HepG2 (cell line): ENCODE measurements around the gene AGPAT2. TPM values are rescaled to one million over a fixed set of nuclear protein-coding genes. Genes with fewer than 3 reads are reported as not detected.
A peak's percentile ranks its signal among the peaks of the same experiment; 100 is the strongest.

Experiments used
- ATAC-seq: fragments of 200-7000 bp; cut with Tn5 transposase; 3 replicates; pipeline ENCODE4 v1.9.1; 2020; ENCODE audit warnings: mild to moderate bottlenecking, moderate library complexity
- BruUV-seq: library from RNA; stranded (reverse); fragments of 400-500 nt; replicated peaks from 2 replicates; lab custom pipeline; 2021; lab: Mats Ljungman, UMichigan
- CTCF ChIA-PET: fragments of 300-600 bp; formaldehyde crosslinking; extraction: SDS; loops from one replicate; lab custom pipeline; 2021; ENCODE audit warnings: low total read pairs, inconsistent platforms, low intra/inter-chr PET ratio; lab: Yijun Ruan, JAX
- POLR2A ChIA-PET: fragments of 350-600 bp; sonication (Branson Sonifier 250); formaldehyde crosslinking; loops from one replicate; lab custom pipeline; 2020; ENCODE audit warnings: antibody characterized with exemption, inconsistent platforms; lab: Yijun Ruan, JAX
- DNase-seq: peaks from one replicate; pipeline ENCODE4 v3.0.0-alpha.2; 2015; ENCODE audit warnings: low spot score
- FAIRE-seq: peaks from 3 replicates; lab custom pipeline; 2011; peaks lifted over from hg19 to GRCh38; lab: Jason Lieb, UNC
- H2AFZ ChIP-seq: one replicate; pipeline ENCODE4 v1.6.1; 2011; ENCODE audit warnings: low read length, inconsistent platforms
- H3K27ac ChIP-seq: fragments of 300-600 bp; 3 replicates; pipeline ENCODE4 v1.8.0; 2011; ENCODE audit warnings: mixed run types, mild to moderate bottlenecking, mixed read lengths, low read length, inconsistent platforms; ENCODE audit not compliant: insufficient read depth; ENCODE audit errors: extremely low read length
- H3K27me3 ChIP-seq, 2 experiments: fragments of 200-600 bp in 1 of 2; 2 replicates in 1 of 2; 3 replicates in 1 of 2; pipeline versions ENCODE4 v1.6.0 to v1.8.0; 2011; ENCODE audit warnings: low read length in 2 of 2, mild to moderate bottlenecking in 2 of 2, moderate library complexity in 2 of 2, inconsistent platforms in 1 of 2; ENCODE audit not compliant: insufficient read depth in 2 of 2, control insufficient read depth in 1 of 2
- H3K36me3 ChIP-seq, 2 experiments: fragments of 200-600 bp in 1 of 2; replicated peaks in 1 of 2; 2 replicates in 1 of 2; 3 replicates in 1 of 2; pipeline versions ENCODE4 v1.5.1 to v1.8.0; 2011; ENCODE audit warnings: low read length in 2 of 2, inconsistent platforms in 1 of 2; ENCODE audit not compliant: insufficient read depth in 2 of 2, control insufficient read depth in 1 of 2
- H3K4me1 ChIP-seq: 2 replicates; pipeline ENCODE4 v1.5.1; 2012; ENCODE audit warnings: low read length, inconsistent platforms; ENCODE audit not compliant: insufficient read depth
- H3K4me2 ChIP-seq: 2 replicates; pipeline ENCODE4 v1.6.0; 2011; ENCODE audit warnings: low read depth, low read length, inconsistent platforms
- H3K4me3 ChIP-seq, 3 experiments: fragments of 200-600 bp in 1 of 3; sonication (generic), shearing (Covaris generic) in 1 of 3; replicated peaks in 1 of 3; 2 replicates each; pipeline ENCODE4 v1.5.1; 2011 to 2016; ENCODE audit warnings: low read length in 3 of 3, inconsistent platforms in 2 of 3, low read depth in 2 of 3, mild to moderate bottlenecking in 2 of 3, control low read depth in 1 of 3, mixed read lengths in 1 of 3; ENCODE audit not compliant: insufficient read depth in 1 of 3
- H3K79me2 ChIP-seq: one replicate; pipeline ENCODE4 v1.6.1; 2011; ENCODE audit warnings: low read length, inconsistent platforms; ENCODE audit not compliant: insufficient read depth
- H3K9ac ChIP-seq: 2 replicates; pipeline ENCODE4 v1.6.0; 2011; ENCODE audit warnings: mild to moderate bottlenecking, low read depth, low read length, inconsistent platforms; ENCODE audit not compliant: insufficient read depth
- H3K9me3 ChIP-seq: 2 replicates; pipeline ENCODE4 v1.5.1; 2012; ENCODE audit warnings: mild to moderate bottlenecking, low read length
- H4K20me1 ChIP-seq: 2 replicates; pipeline ENCODE4 v1.6.0; 2011; ENCODE audit warnings: inconsistent platforms, mild to moderate bottlenecking, low read length, moderate library complexity; ENCODE audit not compliant: insufficient read depth
- HOXA3 ChIP-seq: sonication (generic); formaldehyde crosslinking; IDR thresholded peaks from 2 replicates; pipeline ENCODE4 v1.5.0; 2020; ENCODE audit warnings: missing genetic modification reagents
- KMT2B ChIP-seq: IDR thresholded peaks from 2 replicates; pipeline ENCODE4 v1.6.1; 2016; ENCODE audit warnings: missing genetic modification reagents, missing compliant biosample characterization
- MIXL1 ChIP-seq: IDR thresholded peaks from 2 replicates; pipeline ENCODE4 v1.6.1; 2016
- REL ChIP-seq: sonication (generic); formaldehyde crosslinking; conservative IDR thresholded peaks from 2 replicates; pipeline ENCODE4 v1.8.0; 2022; ENCODE audit warnings: mild to moderate bottlenecking, missing genetic modification reagents, moderate library complexity
- SNRNP70 ChIP-seq: fragments of 200-400 bp; formaldehyde crosslinking; IDR thresholded peaks from 2 replicates; pipeline ENCODE4 v1.6.1; 2017; ENCODE audit warnings: mild to moderate bottlenecking, low read depth, low read length, moderate library complexity
- SP1 ChIP-seq, 2 experiments: fragments of 450-650 bp in 1 of 2; sonication (generic) in 1 of 2; formaldehyde crosslinking in 1 of 2; IDR thresholded peaks; 2 replicates each; pipeline versions ENCODE4 v1.4.0 to v1.6.1; 2016 to 2020; ENCODE audit warnings: missing genetic modification reagents in 1 of 2
- SRY ChIP-seq: sonication (generic); formaldehyde crosslinking; IDR thresholded peaks from 2 replicates; pipeline ENCODE4 v1.8.0; 2022; ENCODE audit warnings: mild to moderate bottlenecking, missing genetic modification reagents
- ZFP90 ChIP-seq: sonication (generic); formaldehyde crosslinking; IDR thresholded peaks from 2 replicates; pipeline ENCODE4 v1.8.0; 2022; ENCODE audit warnings: missing genetic modification reagents, mild to moderate bottlenecking, inconsistent platforms, borderline replicate concordance
- ZNF24 ChIP-seq: fragments of 450-650 bp; IDR thresholded peaks from 2 replicates; pipeline ENCODE4 v1.6.1; 2017; ENCODE audit warnings: antibody characterized with exemption, mild to moderate bottlenecking
- ZNF746 ChIP-seq: sonication (generic); formaldehyde crosslinking; IDR thresholded peaks from 2 replicates; pipeline ENCODE4 v1.8.0; 2022; ENCODE audit warnings: mild to moderate bottlenecking, missing genetic modification reagents
- ZNF776 ChIP-seq: sonication (generic); formaldehyde crosslinking; IDR thresholded peaks from 2 replicates; pipeline ENCODE4 v1.4.0; 2020; ENCODE audit warnings: mild to moderate bottlenecking, missing genetic modification reagents
- WGBS: methylation state at CpG from one replicate; pipeline ENCODE4 v1.1.6; 2017; ENCODE audit warnings: low lambda C conversion rate; 5-methylcytosine and 5-hydroxymethylcytosine counted together
- in situ Hi-C: cut with HindIII; loops from 2 replicates; pipeline ENCODE4 v1.10.0; 2017; ENCODE audit warnings: low pct_unique_long_range_greater_than_20kb; ENCODE audit not compliant: extremely low pct_ligation_motif_present
- intact Hi-C: fragments of 100-400 bp; cut with micrococcal nuclease; formaldehyde crosslinking; loops from one replicate; pipeline ENCODE4 v1.10.0; 2022; ENCODE audit not compliant: unreplicated experiment
- polyA plus RNA-seq, 8 experiments: library from polyadenylated mRNA; depleted of rRNA in 3 of 8; stranded (reverse) in 7 of 8; unstranded in 1 of 8; fragments of >200 nt; fragmentation: Illumina TruSeq in 4 of 8; extraction: Trizol in 4 of 8; gene quantifications; 2 replicates each; pipeline versions ENCODE4 v1.2.1 to v1.2.3, GENCODE V29; 2011 to 2016; ENCODE audit warnings: low read depth in 4 of 8, missing spikeins in 1 of 8, mixed read lengths in 1 of 8; ENCODE audit not compliant: insufficient read depth in 1 of 8
- total RNA-seq, 5 experiments: library from RNA; depleted of rRNA; stranded (reverse); fragments of >200 nt; fragmentation: Illumina TruSeq; extraction: Trizol; gene quantifications; 2 replicates each; pipeline ENCODE4 v1.2.3, GENCODE V29; 2016; ENCODE audit warnings: low read depth in 1 of 5
- TF ChIP-seq, protein P1 (sequence below): sonication (generic); formaldehyde crosslinking; IDR thresholded peaks from 2 replicates; pipeline ENCODE4 v1.8.0; 2022; ENCODE audit warnings: mild to moderate bottlenecking, missing genetic modification reagents, borderline replicate concordance
- TF ChIP-seq, protein P2 (sequence below): sonication (generic); formaldehyde crosslinking; conservative IDR thresholded peaks from 2 replicates; pipeline ENCODE4 v1.4.0; 2020; ENCODE audit warnings: mild to moderate bottlenecking, missing genetic modification reagents, moderate library complexity
- TF ChIP-seq, protein P3 (sequence below): sonication (generic); formaldehyde crosslinking; IDR thresholded peaks from 2 replicates; pipeline ENCODE4 v1.8.1; 2023; ENCODE audit warnings: mild to moderate bottlenecking, missing genetic modification reagents, borderline replicate concordance
- TF ChIP-seq, protein P4 (sequence below): sonication (generic); formaldehyde crosslinking; IDR thresholded peaks from 2 replicates; pipeline ENCODE4 v1.4.0; 2020; ENCODE audit warnings: missing genetic modification reagents

Gene AGPAT2
- total and polyA plus RNA-seq, 2 of the 13 experiments (the other 11 are each of a cell fraction or from before 2014, with no cell fraction given) = 3.9 to 25.8 TPM

DNA sequence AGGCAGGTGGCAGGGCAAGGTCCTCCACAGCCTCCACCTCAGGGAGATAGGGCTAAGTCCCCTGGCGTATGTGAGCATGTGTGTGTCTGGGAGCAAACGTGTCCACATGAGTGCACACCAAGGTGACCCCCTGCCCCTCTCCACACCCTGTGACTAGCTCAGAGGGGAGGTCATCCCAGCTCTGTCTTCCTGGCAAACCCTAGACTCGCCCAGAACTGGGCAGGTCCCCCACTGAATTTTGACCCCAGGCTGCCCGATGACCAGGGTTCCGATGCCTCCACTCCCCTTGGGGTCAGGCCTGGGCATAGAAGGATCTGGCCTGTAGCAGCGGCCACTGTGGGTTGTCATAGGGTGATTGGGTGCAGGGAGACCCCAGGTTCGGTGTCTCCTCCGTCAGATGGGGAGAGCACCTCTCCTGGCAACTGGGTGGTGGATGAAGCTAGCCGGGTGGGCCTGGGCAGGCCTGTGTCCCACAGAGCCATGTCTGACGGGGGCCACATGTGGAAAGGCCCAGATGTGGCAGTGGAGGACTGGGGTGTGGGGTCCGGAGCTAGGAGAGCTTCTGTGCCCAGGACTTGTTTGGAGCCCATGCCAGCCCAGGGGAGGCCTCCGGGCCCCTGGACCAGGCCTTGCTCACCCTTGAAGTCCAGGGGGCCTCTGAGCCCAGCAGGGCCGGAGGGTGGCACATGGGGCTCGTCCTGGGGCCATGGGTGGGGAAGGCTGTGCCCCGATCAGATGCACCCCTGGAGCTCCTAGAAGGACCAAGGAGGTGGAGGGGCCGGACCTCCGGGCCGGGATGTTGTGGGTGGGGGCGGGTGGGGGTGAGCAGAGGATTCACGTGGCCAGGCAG, 31.3 kb upstream of the AGPAT2 start:
- DNase-seq (no peak), FAIRE-seq (no peak), ATAC-seq (peak; percentile 3)
- POLR2A ChIA-PET = interaction anchor here (1.3 to 2.0 kb wide), 3 partner anchors 8 to 10 kb away, joined by 3 to 7 read pairs (median 3); no protein-coding TSS in a partner anchor
- H3K79me2 ChIP-seq = no peaks in the 10 kb centered on the region
- H3K27me3 ChIP-seq = peaks cover 0 to 5% of the 10 kb centered on the region in 2 experiments; a peak in 3 of 5 replicates
- H3K4me1 ChIP-seq = peaks cover 2% of the 10 kb centered on the region
- no peak overlapping the region for H2AFZ ChIP-seq
- CTCF ChIA-PET = no interaction called here
- H4K20me1 ChIP-seq = peaks cover 10% of the 10 kb centered on the region; the same call in 1 of the 2 replicates
- no peak overlapping the region for H3K4me2 ChIP-seq
- WGBS = 40% methylated on average over 1 of the region's 20 CpGs
- no peak overlapping the region for H3K27ac ChIP-seq
- H3K4me3 ChIP-seq = no peak overlapping the region
- in situ Hi-C loops (no loop called here), intact Hi-C loops (no loop called here)
- H3K9ac ChIP-seq = no peak overlapping the region
- H3K9me3 ChIP-seq = no peaks in the 10 kb centered on the region
- BruUV-seq = no TSS peak
- H3K36me3 ChIP-seq = peaks cover under 1 to 2% of the 10 kb centered on the region in 2 experiments; a peak in 4 of 5 replicates
- TF ChIP-seq, protein P1, sequence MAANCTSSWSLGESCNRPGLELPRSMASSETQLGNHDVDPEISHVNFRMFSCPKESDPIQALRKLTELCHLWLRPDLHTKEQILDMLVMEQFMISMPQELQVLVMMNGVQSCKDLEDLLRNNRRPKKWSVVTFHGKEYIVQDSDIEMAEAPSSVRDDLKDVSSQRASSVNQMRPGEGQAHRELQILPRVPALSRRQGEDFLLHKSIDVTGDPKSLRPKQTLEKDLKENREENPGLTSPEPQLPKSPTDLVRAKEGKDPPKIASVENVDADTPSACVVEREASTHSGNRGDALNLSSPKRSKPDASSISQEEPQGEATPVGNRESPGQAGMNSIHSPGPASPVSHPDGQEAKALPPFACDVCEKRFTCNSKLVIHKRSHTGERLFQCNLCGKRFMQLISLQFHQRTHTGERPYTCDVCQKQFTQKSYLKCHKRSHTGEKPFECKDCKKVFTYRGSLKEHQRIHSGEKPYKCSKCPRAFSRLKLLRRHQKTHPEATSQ (CRISPR knock-in tag) = no peak
- TF ChIP-seq ZNF746 (CRISPR knock-in tag) = no peak
- no peak for TF ChIP-seq HOXA3 (CRISPR knock-in tag)
- no peak for TF ChIP-seq KMT2B
- no peak for TF ChIP-seq ZFP90
- TF ChIP-seq, protein P2, sequence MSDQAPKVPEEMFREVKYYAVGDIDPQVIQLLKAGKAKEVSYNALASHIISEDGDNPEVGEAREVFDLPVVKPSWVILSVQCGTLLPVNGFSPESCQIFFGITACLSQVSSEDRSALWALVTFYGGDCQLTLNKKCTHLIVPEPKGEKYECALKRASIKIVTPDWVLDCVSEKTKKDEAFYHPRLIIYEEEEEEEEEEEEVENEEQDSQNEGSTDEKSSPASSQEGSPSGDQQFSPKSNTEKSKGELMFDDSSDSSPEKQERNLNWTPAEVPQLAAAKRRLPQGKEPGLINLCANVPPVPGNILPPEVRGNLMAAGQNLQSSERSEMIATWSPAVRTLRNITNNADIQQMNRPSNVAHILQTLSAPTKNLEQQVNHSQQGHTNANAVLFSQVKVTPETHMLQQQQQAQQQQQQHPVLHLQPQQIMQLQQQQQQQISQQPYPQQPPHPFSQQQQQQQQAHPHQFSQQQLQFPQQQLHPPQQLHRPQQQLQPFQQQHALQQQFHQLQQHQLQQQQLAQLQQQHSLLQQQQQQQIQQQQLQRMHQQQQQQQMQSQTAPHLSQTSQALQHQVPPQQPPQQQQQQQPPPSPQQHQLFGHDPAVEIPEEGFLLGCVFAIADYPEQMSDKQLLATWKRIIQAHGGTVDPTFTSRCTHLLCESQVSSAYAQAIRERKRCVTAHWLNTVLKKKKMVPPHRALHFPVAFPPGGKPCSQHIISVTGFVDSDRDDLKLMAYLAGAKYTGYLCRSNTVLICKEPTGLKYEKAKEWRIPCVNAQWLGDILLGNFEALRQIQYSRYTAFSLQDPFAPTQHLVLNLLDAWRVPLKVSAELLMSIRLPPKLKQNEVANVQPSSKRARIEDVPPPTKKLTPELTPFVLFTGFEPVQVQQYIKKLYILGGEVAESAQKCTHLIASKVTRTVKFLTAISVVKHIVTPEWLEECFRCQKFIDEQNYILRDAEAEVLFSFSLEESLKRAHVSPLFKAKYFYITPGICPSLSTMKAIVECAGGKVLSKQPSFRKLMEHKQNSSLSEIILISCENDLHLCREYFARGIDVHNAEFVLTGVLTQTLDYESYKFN (CRISPR knock-in tag) = no peak
- TF ChIP-seq SP1 (IDR thresholded peaks at IDR 0.05) = no peak
- TF ChIP-seq SP1 (CRISPR knock-in tag; IDR thresholded peaks at IDR 0.05) = no peak
- TF ChIP-seq, protein P3, sequence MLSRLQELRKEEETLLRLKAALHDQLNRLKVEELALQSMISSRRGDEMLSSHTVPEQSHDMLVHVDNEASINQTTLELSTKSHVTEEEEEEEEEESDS = no peak
- no peak for TF ChIP-seq ZNF24
- TF ChIP-seq REL (CRISPR knock-in tag) = no peak
- no peak for TF ChIP-seq ZNF776 (CRISPR knock-in tag)
- TF ChIP-seq, protein P4, sequence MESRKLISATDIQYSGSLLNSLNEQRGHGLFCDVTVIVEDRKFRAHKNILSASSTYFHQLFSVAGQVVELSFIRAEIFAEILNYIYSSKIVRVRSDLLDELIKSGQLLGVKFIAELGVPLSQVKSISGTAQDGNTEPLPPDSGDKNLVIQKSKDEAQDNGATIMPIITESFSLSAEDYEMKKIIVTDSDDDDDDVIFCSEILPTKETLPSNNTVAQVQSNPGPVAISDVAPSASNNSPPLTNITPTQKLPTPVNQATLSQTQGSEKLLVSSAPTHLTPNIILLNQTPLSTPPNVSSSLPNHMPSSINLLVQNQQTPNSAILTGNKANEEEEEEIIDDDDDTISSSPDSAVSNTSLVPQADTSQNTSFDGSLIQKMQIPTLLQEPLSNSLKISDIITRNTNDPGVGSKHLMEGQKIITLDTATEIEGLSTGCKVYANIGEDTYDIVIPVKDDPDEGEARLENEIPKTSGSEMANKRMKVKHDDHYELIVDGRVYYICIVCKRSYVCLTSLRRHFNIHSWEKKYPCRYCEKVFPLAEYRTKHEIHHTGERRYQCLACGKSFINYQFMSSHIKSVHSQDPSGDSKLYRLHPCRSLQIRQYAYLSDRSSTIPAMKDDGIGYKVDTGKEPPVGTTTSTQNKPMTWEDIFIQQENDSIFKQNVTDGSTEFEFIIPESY (CRISPR knock-in tag) = no peak
- TF ChIP-seq SRY (CRISPR knock-in tag) = no peak
- no peak for TF ChIP-seq SNRNP70
- TF ChIP-seq MIXL1 (CRISPR knock-in tag) = no peak
